ENCODE results near the gene MYO5A. TPM values are rescaled to one million over a fixed set of nuclear protein-coding genes. Genes with fewer than 3 reads are reported as not detected.

MYO5A gene
- total RNA-seq, 1 experiment from 2014 or later = 21.8 TPM

DNA sequence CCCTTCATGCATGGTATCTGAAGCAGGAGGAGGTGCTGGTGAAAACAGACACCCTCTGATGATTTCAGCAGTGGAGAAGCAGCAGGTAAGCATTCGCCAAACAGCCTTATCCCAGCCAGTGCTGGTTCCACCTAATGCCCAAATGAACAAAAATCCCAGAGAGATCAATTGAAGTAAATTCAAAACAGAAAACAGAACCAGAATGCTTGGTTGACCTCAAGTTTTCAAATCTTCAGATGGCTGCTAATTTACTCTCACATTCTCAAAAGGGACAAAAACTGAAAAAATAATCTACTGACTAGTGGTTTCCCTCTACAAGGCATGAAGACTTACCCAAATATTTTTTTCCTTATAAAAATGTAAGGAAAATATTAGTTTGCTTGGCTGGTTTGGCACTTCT lies 146.0 kb downstream of the MYO5A start:
- Mint-ChIP-seq H3K4me1 (no peaks in the 10 kb centered on the region), H3K27ac (no peak overlapping the region; a peak in 1 of 7 replicates), H3K9me3 (no peaks in the 10 kb centered on the region), H3K4me3 (no peak overlapping the region), H3K36me3 (ENCODE audit: insufficient read depth in 1 of 3, low read depth in 3 of 3) (peaks cover 7 to 24% (median 16%) of the 10 kb centered on the region in 3 experiments; a peak in 6 of 7 replicates), H3K27me3 (ENCODE audit: low read depth) (no peaks in the 10 kb centered on the region)
- H3T11ph ChIP-seq (ENCODE audit: low read length) = no peak overlapping the region
- H3K23me2 ChIP-seq (ENCODE audit: insufficient read length, low read depth, low read length, poor library complexity, severe bottlenecking) = no peaks in the 10 kb centered on the region
- TF ChIP-seq, protein P1, sequence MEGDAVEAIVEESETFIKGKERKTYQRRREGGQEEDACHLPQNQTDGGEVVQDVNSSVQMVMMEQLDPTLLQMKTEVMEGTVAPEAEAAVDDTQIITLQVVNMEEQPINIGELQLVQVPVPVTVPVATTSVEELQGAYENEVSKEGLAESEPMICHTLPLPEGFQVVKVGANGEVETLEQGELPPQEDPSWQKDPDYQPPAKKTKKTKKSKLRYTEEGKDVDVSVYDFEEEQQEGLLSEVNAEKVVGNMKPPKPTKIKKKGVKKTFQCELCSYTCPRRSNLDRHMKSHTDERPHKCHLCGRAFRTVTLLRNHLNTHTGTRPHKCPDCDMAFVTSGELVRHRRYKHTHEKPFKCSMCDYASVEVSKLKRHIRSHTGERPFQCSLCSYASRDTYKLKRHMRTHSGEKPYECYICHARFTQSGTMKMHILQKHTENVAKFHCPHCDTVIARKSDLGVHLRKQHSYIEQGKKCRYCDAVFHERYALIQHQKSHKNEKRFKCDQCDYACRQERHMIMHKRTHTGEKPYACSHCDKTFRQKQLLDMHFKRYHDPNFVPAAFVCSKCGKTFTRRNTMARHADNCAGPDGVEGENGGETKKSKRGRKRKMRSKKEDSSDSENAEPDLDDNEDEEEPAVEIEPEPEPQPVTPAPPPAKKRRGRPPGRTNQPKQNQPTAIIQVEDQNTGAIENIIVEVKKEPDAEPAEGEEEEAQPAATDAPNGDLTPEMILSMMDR (conservative IDR thresholded peaks at IDR 0.05) = no peak
- no peaks in the 10 kb centered on the region for H4K20me1 ChIP-seq (ENCODE audit: control insufficient read depth, insufficient read depth, insufficient read length)
- no peak overlapping the region for H3K56ac ChIP-seq (ENCODE audit: insufficient read length, low read depth, low read length)
- no peak overlapping the region for H3K18ac ChIP-seq (ENCODE audit: insufficient read length, low read depth, low read length)
- H2BK15ac ChIP-seq (ENCODE audit: low read depth, low read length) = no peak overlapping the region
- no peaks in the 10 kb centered on the region for H3K79me2 ChIP-seq (ENCODE audit: insufficient read depth, low read length)
- WGBS (ENCODE audit: extremely low coverage, insufficient read length, low lambda C conversion rate) = no CpG with 5 or more reads among the region's 1 CpG
- H3K4me1 ChIP-seq (ENCODE audit: insufficient read depth, low read length) = no peaks in the 10 kb centered on the region
- no peaks in the 10 kb centered on the region for H3K9me3 ChIP-seq (ENCODE audit: control insufficient read depth, low read depth, low read length)
- no peak overlapping the region for H2BK5ac ChIP-seq (ENCODE audit: insufficient read length, low read length)
- no peak overlapping the region for H4K8ac ChIP-seq (replicated peaks; ENCODE audit: insufficient read length, low read depth, low read length)
- no peak overlapping the region for H4K91ac ChIP-seq (ENCODE audit: insufficient read length, low read depth, low read length)
- no peak for DNase-seq
- H2BK12ac ChIP-seq (ENCODE audit: insufficient read length, low read depth, low read length) = no peak overlapping the region
- H4K5ac ChIP-seq (ENCODE audit: insufficient read length, low read depth, low read length) = no peak overlapping the region
- no peak overlapping the region for H3K9ac ChIP-seq (ENCODE audit: extremely low read depth, insufficient read length, low read length)
- no peak overlapping the region for H3K4ac ChIP-seq (ENCODE audit: low read depth, low read length)
- H3K4me2 ChIP-seq (ENCODE audit: insufficient read depth, insufficient read length, low read length) = no peak overlapping the region
- no peak overlapping the region for H3K27ac ChIP-seq (ENCODE audit: insufficient read length, low read depth, low read length)
- no peak overlapping the region for H2BK120ac ChIP-seq (ENCODE audit: low read depth, low read length, poor library complexity, severe bottlenecking)
- no peak overlapping the region for H3K23ac ChIP-seq (ENCODE audit: insufficient read length, low read depth, low read length)
- H2AFZ ChIP-seq (ENCODE audit: low read length) = no peak overlapping the region
- H2BK20ac ChIP-seq (ENCODE audit: low read depth, low read length, poor library complexity, severe bottlenecking) = no peak overlapping the region
- H3K27me3 ChIP-seq (ENCODE audit: insufficient read depth, low read length) = no peaks in the 10 kb centered on the region
- H2AK5ac ChIP-seq (ENCODE audit: insufficient read length, low read length) = no peak overlapping the region
- H3K14ac ChIP-seq (ENCODE audit: insufficient read depth, low read length) = no peak overlapping the region
- H3K79me1 ChIP-seq (ENCODE audit: insufficient read depth, low read depth, low read length, poor library complexity, severe bottlenecking) = no peaks in the 10 kb centered on the region
